ENCODE measurements around the gene SEC24B.
A peak's percentile ranks its signal among the peaks of the same experiment; 100 is the strongest.

SEC24B gene

DNA sequence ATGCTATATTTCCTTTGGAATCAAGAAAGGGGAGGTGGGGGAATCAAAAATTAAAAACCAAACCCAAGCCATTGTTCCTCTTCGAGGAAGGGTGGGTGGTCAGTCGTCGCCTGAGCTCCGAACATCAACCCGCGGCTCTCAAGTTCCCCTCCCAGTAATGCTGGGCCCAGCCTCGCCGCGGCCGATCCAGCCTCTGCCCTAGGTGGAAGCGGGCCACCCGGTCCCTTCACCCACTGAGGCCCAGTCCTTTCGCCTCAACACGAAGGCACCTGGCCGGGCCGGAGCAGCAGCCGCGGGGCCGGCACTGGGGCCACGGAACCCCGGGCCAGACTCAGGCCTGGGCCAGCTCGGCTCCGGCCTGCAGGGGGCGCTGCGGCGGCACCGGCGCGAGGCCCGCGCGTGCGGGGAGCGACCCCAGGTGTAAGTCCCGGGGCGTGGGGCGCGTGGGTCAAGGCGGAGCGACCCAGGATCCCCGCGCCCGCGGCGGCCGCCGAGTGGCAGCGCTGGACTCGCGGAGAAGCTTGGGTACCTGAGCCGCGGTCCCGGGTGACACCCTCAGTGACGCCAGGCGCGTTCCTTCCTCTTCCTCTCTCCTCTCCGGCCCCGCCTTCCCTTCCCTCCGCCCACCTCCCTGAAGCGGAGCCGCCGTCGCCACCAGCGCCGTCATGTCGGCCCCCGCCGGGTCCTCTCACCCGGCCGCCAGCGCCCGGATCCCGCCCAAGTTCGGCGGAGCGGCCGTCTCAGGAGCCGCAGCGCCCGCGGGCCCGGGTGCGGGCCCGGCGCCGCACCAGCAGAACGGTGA lies at the start of gene SEC24B:
SEC24B (plus strand) TSS at position 611 of the 802 bp plus-strand sequence; CDS start at position 666, 55 bp downstream.
- TF ChIP-seq, protein P1, sequence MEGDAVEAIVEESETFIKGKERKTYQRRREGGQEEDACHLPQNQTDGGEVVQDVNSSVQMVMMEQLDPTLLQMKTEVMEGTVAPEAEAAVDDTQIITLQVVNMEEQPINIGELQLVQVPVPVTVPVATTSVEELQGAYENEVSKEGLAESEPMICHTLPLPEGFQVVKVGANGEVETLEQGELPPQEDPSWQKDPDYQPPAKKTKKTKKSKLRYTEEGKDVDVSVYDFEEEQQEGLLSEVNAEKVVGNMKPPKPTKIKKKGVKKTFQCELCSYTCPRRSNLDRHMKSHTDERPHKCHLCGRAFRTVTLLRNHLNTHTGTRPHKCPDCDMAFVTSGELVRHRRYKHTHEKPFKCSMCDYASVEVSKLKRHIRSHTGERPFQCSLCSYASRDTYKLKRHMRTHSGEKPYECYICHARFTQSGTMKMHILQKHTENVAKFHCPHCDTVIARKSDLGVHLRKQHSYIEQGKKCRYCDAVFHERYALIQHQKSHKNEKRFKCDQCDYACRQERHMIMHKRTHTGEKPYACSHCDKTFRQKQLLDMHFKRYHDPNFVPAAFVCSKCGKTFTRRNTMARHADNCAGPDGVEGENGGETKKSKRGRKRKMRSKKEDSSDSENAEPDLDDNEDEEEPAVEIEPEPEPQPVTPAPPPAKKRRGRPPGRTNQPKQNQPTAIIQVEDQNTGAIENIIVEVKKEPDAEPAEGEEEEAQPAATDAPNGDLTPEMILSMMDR (IDR thresholded peaks at IDR 0.05): peak; percentile 92

- TF ChIP-seq, protein P1 (IDR thresholded peaks at IDR 0.05): no peak
Measured at GRCh38 chr4:109383823-109384222, 49.8 kb upstream of the SEC24B start.

DNA sequence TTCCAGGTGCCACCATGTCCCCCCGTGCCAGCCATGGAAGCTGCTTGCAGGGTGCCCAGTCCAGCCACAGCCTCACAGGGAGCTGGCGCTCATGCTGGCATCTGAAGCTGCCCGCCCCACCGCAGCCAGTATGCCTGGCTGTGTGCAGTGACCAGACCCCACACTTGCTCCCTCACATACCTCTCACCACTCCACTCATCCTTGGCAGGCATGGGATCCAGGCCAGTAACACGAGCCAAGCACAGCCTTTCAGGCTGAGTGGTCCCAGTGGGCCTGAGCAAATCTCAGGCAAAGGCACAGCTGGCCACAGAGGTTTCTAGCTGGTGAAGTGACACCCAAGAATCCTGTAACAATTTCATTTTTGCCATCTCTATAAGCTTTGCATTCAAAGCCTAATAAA lies 48.4 kb upstream of the SEC24B start:
- TF ChIP-seq, protein P1 (IDR thresholded peaks at IDR 0.05): no peak

DNA sequence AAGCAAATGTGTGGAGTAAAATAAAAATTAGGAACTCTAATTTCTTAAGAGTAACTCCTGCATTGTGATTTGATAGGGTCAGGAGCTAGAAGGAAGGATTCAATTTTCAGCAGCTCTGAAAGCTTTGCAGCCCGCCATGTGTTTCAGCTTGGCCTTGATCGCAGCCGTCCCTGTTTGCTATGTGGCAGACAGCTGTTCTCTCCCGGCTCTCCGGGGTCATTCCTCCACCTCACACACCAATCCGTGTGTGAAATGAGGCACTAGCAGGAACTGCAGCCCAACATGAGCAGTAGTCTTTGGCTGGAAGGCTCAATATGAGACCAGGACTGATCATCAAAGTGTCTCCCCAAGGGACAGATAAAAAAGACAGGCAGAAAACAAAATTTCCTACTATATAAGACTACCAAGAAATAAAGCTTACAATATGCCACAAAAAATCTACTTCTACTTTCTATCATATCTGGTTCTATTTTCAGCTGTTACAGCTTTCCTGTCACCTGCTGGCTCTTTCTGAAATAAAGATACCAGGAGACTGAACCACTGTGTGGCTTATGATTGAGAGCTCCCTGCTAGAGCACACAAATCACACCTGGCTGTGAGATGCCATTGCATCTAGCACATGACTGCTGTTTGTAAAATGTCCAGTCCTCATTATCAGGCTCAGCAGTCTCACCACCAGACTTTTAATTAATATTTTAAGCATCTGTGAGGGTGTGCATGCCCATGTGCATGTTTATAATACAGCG lies 44.1 kb upstream of the SEC24B start:
- TF ChIP-seq, protein P1 (IDR thresholded peaks at IDR 0.05): no peak

DNA sequence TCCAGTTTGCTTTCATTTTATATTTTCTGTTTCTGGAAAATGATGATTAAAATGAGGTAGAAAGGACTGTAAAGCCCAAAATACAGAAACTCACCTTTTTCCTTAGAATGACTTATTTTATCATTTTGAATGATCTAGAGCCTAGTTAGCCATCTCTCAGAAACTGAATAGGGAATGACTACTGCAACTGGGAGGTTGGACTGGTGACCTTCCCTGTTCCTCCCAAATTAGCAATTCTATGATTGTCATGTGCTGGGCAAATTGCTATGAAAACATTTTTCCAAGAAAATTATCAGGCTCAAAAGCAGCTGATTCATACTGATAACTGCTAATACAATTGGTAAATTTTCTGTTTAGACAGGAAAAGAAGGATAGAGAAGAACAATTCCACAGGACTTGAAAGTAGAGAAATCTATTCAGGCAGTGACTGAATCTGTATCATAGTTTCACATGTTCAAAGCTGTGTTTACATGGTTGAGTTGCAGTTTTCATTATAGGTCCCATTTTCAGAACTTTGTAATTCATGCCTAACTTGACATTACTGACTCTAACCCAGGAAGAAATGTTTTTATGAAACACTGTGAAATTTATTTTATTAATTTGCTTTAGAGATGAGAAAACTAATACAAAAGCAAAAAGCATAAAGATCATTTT lies 43.4 kb upstream of the SEC24B start:
- TF ChIP-seq, protein P1 (IDR thresholded peaks at IDR 0.05): no peak

DNA sequence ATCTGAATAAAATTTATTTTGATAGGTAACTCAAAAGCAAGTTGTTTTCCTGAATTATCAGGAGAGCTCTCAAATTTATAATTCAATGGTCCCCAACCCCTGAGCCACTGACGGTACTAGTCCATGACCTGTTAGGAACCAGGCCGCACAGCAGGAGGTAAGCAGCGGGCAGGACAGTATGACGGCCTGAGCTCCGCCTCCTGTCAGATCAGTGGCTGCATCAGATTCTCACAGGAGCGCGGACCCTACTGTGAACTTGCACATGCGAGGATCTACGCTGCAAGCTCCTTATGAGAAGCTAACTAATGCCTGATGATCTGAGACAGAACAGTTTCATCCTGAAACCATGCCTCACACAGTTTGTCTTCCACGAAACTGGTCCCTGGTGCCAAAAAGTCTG lies 37.9 kb upstream of the SEC24B start:
- TF ChIP-seq, protein P1 (IDR thresholded peaks at IDR 0.05): no peak

DNA sequence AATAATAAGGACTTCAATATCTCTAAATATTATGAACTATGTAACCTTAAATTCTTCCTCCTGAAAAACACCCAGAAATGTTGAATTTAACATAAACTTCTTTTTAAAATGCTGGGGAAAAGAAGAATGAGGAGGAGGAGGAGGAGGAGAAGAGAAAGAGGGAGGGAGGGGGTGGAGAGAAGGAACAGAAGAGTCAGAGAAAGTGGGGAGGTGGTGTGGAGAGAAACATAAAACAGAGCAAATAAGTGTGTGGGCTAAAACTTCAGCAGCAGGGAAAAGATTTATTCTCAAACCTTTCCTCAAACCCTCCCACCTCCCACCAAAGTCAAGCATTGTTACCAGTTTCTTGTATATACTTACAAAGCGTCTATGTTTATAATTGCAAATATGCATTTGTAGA lies 34.7 kb upstream of the SEC24B start:
- TF ChIP-seq, protein P1 (IDR thresholded peaks at IDR 0.05): no peak
